ENCODE measurements around the gene PRPF8. TPM values are rescaled to one million over a fixed set of nuclear protein-coding genes. Genes with fewer than 3 reads are reported as not detected.

Gene PRPF8
- polyA plus RNA-seq, 1 donor from 2014 or later: 56.9 TPM

DNA sequence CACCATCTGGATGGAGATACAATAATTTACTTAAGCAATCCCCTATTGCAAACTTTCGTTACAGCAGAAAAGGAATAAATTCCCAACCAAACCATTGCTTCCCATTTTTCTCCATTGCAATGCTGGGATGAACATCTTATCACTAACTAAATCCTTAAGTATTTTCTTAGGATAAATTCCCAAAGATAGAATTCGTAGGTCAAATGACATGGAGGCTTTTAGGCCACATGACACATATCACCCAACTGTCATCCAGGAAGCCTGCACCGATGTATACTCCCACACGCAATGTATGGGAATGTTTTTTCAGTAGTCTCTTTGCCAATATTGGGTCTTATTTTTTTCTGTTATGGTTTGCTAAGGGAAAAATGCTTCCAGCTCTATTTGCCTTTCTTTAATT, 27.1 kb upstream of the PRPF8 start:
- Histone ChIP-seq H3K9ac (ENCODE audit: low read length) (no peak overlapping the region), H3K27ac (ENCODE audit: low read length) (no peak overlapping the region), H3F3A (ENCODE audit: insufficient read depth, low read length, poor library complexity, severe bottlenecking) (no peaks in the 10 kb centered on the region), H3K4me3 (ENCODE audit: low read length) (no peak overlapping the region), H3K27me3 (ENCODE audit: insufficient read depth, low read depth, low read length) (peaks cover 24% of the 10 kb centered on the region), H3K9me2 (ENCODE audit: insufficient read depth, low read length) (no peaks in the 10 kb centered on the region), H3K9me3 (ENCODE audit: low read length) (no peaks in the 10 kb centered on the region), H3K79me2 (replicated peaks; ENCODE audit: insufficient read depth, low read length) (peaks cover 4% of the 10 kb centered on the region), H3K4me2 (ENCODE audit: low read length) (no peak overlapping the region), H3K36me3 (ENCODE audit: insufficient read depth, low read length) (no peaks in the 10 kb centered on the region), H2AFZ (ENCODE audit: low read depth, low read length) (no peak overlapping the region), H4K20me1 (ENCODE audit: insufficient read depth) (no peaks in the 10 kb centered on the region)
- TF ChIP-seq TAF1 (IDR thresholded peaks at IDR 0.05; ENCODE audit: low read depth): no peak
- no peak for TF ChIP-seq MXI1 (conservative IDR thresholded peaks at IDR 0.05; ENCODE audit: poor library complexity, severe bottlenecking)
- TF ChIP-seq RAD21 (conservative IDR thresholded peaks at IDR 0.05): no peak
- TF ChIP-seq CTCF (IDR thresholded peaks at IDR 0.05; ENCODE audit: poor library complexity, severe bottlenecking): no peak
- TF ChIP-seq EP300 (conservative IDR thresholded peaks at IDR 0.05; ENCODE audit: poor library complexity, severe bottlenecking): no peak
- no peak for TF ChIP-seq POLR2AphosphoS5 (IDR thresholded peaks at IDR 0.05)
- TF ChIP-seq, protein P1, sequence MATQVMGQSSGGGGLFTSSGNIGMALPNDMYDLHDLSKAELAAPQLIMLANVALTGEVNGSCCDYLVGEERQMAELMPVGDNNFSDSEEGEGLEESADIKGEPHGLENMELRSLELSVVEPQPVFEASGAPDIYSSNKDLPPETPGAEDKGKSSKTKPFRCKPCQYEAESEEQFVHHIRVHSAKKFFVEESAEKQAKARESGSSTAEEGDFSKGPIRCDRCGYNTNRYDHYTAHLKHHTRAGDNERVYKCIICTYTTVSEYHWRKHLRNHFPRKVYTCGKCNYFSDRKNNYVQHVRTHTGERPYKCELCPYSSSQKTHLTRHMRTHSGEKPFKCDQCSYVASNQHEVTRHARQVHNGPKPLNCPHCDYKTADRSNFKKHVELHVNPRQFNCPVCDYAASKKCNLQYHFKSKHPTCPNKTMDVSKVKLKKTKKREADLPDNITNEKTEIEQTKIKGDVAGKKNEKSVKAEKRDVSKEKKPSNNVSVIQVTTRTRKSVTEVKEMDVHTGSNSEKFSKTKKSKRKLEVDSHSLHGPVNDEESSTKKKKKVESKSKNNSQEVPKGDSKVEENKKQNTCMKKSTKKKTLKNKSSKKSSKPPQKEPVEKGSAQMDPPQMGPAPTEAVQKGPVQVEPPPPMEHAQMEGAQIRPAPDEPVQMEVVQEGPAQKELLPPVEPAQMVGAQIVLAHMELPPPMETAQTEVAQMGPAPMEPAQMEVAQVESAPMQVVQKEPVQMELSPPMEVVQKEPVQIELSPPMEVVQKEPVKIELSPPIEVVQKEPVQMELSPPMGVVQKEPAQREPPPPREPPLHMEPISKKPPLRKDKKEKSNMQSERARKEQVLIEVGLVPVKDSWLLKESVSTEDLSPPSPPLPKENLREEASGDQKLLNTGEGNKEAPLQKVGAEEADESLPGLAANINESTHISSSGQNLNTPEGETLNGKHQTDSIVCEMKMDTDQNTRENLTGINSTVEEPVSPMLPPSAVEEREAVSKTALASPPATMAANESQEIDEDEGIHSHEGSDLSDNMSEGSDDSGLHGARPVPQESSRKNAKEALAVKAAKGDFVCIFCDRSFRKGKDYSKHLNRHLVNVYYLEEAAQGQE (IDR thresholded peaks at IDR 0.05; ENCODE audit: borderline replicate concordance): no peak
- no peak for TF ChIP-seq SMC3 (conservative IDR thresholded peaks at IDR 0.05; ENCODE audit: poor library complexity)
- no peak for TF ChIP-seq EZH2 (IDR thresholded peaks at IDR 0.05; ENCODE audit: borderline replicate concordance, insufficient read depth, low read length, poor library complexity, severe bottlenecking)

DNA sequence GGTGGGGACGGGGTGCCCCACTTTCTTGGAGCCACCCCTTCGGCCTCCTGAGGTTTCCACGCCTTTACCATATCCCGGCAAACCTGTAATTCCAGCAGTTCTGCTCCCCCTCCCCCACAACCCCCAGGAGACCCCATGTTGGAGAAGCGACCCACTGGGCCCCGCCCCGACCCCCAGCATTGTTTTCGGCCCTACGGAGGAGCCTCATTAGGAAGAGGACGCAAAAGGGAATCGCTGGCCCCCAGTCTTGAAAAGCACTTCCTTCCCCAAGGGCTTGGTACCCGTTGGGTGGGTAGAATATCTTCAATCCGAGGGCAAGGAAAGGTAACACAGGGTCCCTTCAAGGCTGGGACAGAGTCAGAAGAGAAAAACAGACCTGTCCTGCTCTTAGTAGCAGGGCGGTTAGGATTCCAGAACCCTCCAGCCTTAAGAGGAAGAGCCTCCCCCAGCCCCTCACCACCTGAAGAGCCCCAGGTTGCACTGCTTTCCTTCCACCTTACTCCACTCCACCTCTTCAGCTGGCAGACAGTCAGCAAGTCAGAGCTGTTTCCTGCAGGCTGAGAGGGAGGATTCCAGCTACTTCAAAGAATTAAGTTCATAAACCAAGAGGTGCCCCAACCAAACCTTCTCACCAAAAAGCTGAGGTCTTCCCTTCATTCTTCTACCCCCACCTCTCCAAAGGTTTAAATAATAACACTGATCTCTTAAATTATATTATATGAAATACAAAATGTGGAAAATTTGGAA, 26.3 kb upstream of the PRPF8 start:
- Histone ChIP-seq H4K20me1 (ENCODE audit: insufficient read depth) (no peaks in the 10 kb centered on the region), H3K9me2 (ENCODE audit: insufficient read depth, low read length) (no peaks in the 10 kb centered on the region), H2AFZ (ENCODE audit: low read depth, low read length) (no peak overlapping the region), H3K79me2 (replicated peaks; ENCODE audit: insufficient read depth, low read length) (peaks cover 4% of the 10 kb centered on the region), H3K4me2 (ENCODE audit: low read length) (no peak overlapping the region), H3K9me3 (ENCODE audit: low read length) (no peaks in the 10 kb centered on the region), H3K27me3 (ENCODE audit: insufficient read depth, low read depth, low read length) (peaks cover 24% of the 10 kb centered on the region), H3K4me3 (ENCODE audit: low read length) (no peak overlapping the region), H3F3A (ENCODE audit: insufficient read depth, low read length, poor library complexity, severe bottlenecking) (no peaks in the 10 kb centered on the region), H3K36me3 (ENCODE audit: insufficient read depth, low read length) (no peaks in the 10 kb centered on the region), H3K27ac (ENCODE audit: low read length) (no peak overlapping the region), H3K9ac (ENCODE audit: low read length) (no peak overlapping the region)
- no peak for TF ChIP-seq MXI1 (conservative IDR thresholded peaks at IDR 0.05; ENCODE audit: poor library complexity, severe bottlenecking)
- TF ChIP-seq SMC3 (conservative IDR thresholded peaks at IDR 0.05; ENCODE audit: poor library complexity): no peak

All from neural cell (in vitro differentiated cells).